ENCODE data around the gene ACTN3. TPM values are rescaled to one million over a fixed set of nuclear protein-coding genes. Genes with fewer than 3 reads are reported as not detected.
A peak's percentile ranks its signal among the peaks of the same experiment; 100 is the strongest.

Gene ACTN3
- total and polyA plus RNA-seq, 3 experiments from 2014 or later: 0.31 to 0.33 TPM; not detected in 1

DNA sequence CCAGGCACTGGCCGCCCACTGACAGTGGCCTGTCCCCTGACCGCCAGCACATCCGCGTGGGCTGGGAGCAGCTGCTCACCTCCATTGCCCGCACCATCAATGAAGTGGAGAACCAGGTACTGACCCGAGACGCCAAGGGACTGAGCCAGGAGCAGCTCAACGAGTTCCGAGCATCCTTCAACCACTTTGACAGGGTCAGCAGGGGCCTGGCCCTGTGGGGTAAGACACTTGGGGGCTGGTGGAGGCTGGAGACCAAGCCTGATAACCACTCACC lies 15.2 kb downstream of the ACTN3 start:
- Mint-ChIP-seq H3K4me1 (peaks cover 0 to 6% (median 3%) of the 10 kb centered on the region in 3 donors), H3K27me3 (peaks cover 6 to 10% of the 10 kb centered on the region in 2 donors), H3K36me3 (peaks cover 0 to 5% (median 1%) of the 10 kb centered on the region in 3 donors), H3K4me3 (no peak overlapping the region), H3K9me3 (no peaks in the 10 kb centered on the region), H3K27ac (no peak overlapping the region)
- ChIA-PET CTCF (interaction anchor here (1.0 to 2.5 kb wide), 4 partner anchors 9 to 116 kb away, joined by 3 to 8 read pairs (median 3); partner anchors contain the start of gene RBM4B), POLR2A (no interaction called here)
- H3K9me3 ChIP-seq (ENCODE audit: low read length): no peaks in the 10 kb centered on the region
- no peak overlapping the region for H3K27ac ChIP-seq (ENCODE audit: low read depth, low read length)
- no peak for DNase-seq
- peaks cover 5% of the 10 kb centered on the region for H3K4me1 ChIP-seq (ENCODE audit: insufficient read depth, low read length)
- no peaks in the 10 kb centered on the region for H3K27me3 ChIP-seq (ENCODE audit: insufficient read depth, low read length, poor library complexity, severe bottlenecking)
- no peaks in the 10 kb centered on the region for H3K36me3 ChIP-seq (ENCODE audit: insufficient read depth, low read length)
- no peak overlapping the region for H3K4me3 ChIP-seq (ENCODE audit: low read length)

DNA sequence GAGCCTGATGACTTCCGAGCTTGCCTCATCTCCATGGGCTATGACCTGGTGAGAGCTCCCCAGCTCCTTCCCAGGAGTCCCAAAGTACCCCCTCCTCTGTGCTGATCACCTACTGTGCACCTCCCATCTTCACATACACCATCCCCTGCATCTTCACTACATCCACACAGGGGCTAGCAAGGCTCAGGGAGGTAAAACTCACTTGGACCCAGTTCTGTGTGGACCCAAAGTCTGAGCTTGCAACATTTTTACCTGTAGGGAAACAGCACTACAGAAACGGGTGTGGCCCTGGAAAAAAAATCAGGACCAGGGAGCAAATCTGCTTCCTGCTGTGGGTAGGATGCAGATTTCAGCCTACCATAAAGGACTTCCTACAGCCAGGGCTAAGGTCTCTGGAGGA lies 15.6 kb downstream of the ACTN3 start:
- Histone ChIP-seq H3K27ac (ENCODE audit: low read depth, low read length) (no peak overlapping the region), H3K27me3 (ENCODE audit: insufficient read depth, low read length, poor library complexity, severe bottlenecking) (no peaks in the 10 kb centered on the region), H3K4me1 (ENCODE audit: insufficient read depth, low read length) (peaks cover 5% of the 10 kb centered on the region), H3K36me3 (ENCODE audit: insufficient read depth, low read length) (no peaks in the 10 kb centered on the region), H3K4me3 (ENCODE audit: low read length) (no peak overlapping the region), H3K9me3 (ENCODE audit: low read length) (no peaks in the 10 kb centered on the region)
- Mint-ChIP-seq H3K4me1 (peaks cover 0 to 8% (median 4%) of the 10 kb centered on the region in 3 donors), H3K4me3 (no peak overlapping the region), H3K36me3 (peaks cover 0 to 5% (median 1%) of the 10 kb centered on the region in 3 donors), H3K27me3 (peaks cover 5 to 8% of the 10 kb centered on the region in 2 donors), H3K9me3 (no peaks in the 10 kb centered on the region), H3K27ac (no peak overlapping the region)
- ChIA-PET POLR2A (interaction anchor here (0.5 kb wide), 1 partner anchor 791 kb away, joined by 3 read pairs; the partner anchor contains the start of gene POLD4), CTCF (interaction anchor here (1.0 to 2.5 kb wide), 4 partner anchors 9 to 116 kb away, joined by 3 to 8 read pairs (median 3); partner anchors contain the start of gene RBM4B)
- no peak for DNase-seq

DNA sequence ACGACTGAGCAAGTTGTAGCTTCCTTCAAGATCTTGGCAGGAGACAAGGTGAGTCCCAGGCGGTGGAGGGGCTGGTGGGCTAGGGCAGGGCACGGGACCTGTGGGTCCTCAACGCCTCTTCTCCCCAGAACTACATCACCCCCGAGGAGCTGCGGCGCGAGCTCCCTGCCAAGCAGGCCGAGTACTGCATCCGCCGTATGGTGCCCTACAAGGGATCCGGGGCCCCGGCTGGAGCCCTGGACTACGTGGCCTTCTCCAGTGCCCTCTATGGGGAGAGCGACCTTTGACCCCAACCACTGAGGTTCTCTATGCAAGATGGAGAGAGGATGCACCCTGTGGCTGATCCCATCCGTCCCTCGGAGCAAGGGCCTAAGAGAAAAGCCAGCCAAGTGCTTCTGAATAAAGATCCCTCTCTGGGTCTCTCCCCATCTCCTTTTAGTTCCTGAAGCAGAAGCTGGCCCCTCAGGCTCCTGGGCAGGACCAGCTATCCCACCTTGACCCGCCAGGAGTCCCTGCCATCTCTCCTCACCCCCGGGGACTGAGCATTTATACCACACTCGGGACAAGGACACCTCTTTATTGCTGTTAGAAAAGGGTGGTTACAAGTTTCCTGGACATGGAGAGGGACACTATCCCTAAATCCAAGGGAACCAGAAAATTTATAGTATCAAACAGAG lies 16.3 kb downstream of the ACTN3 start:
- no peak overlapping the region for H3K4me3 Mint-ChIP-seq
- no peak for DNase-seq
- H3K27me3 Mint-ChIP-seq: peaks cover 6 to 7% of the 10 kb centered on the region in 2 donors
- peaks cover 0 to 5% (median 1%) of the 10 kb centered on the region in 3 donors for H3K36me3 Mint-ChIP-seq
- Histone ChIP-seq H3K4me1 (ENCODE audit: insufficient read depth, low read length) (peaks cover 9% of the 10 kb centered on the region), H3K36me3 (ENCODE audit: insufficient read depth, low read length) (no peaks in the 10 kb centered on the region), H3K27ac (ENCODE audit: low read depth, low read length) (no peak overlapping the region), H3K9me3 (ENCODE audit: low read length) (no peaks in the 10 kb centered on the region), H3K4me3 (ENCODE audit: low read length) (no peak overlapping the region), H3K27me3 (ENCODE audit: insufficient read depth, low read length, poor library complexity, severe bottlenecking) (no peaks in the 10 kb centered on the region)
- H3K9me3 Mint-ChIP-seq: no peaks in the 10 kb centered on the region
- H3K27ac Mint-ChIP-seq: peak overlapping the region in 1 of 8 donors; percentile 46
- CTCF ChIA-PET: no interaction called here
- POLR2A ChIA-PET: interaction anchor here (0.5 kb wide), 1 partner anchor 790 kb away, joined by 3 read pairs; the partner anchor contains the start of gene POLD4
- peaks cover 0 to 15% (median 10%) of the 10 kb centered on the region in 3 donors for H3K4me1 Mint-ChIP-seq

DNA sequence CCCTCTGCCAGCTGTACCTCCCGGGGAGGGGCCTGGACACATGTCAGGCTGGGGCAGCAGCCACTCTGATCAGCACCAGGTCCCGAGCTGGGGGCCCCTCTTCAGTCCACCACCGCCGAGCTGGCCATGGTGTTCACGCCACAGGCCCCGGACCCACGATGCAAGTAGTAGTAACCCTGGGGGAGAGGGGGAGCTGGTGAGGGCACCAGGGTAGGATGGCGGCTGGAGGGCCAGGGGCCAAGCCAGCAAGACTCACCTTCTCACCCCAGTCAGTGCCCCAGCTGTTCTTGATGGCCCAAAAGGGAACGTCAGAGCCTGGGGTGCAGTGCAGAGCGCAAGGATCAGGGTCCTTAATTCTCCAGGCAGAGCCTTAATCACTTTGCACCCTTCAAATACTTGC lies 17.1 kb downstream of the ACTN3 start:
- Histone ChIP-seq H3K9me3 (ENCODE audit: low read length) (no peaks in the 10 kb centered on the region), H3K27ac (ENCODE audit: low read depth, low read length) (no peak overlapping the region), H3K4me3 (ENCODE audit: low read length) (no peak overlapping the region), H3K27me3 (ENCODE audit: insufficient read depth, low read length, poor library complexity, severe bottlenecking) (no peaks in the 10 kb centered on the region), H3K4me1 (ENCODE audit: insufficient read depth, low read length) (peaks cover 11% of the 10 kb centered on the region), H3K36me3 (ENCODE audit: insufficient read depth, low read length) (no peaks in the 10 kb centered on the region)
- Mint-ChIP-seq H3K36me3 (peaks cover 0 to 5% (median 0%) of the 10 kb centered on the region in 3 donors), H3K27ac (no peak overlapping the region), H3K4me3 (no peak overlapping the region), H3K4me1 (peaks cover 4 to 16% (median 11%) of the 10 kb centered on the region in 3 donors), H3K27me3 (peaks cover 1 to 7% of the 10 kb centered on the region in 2 donors), H3K9me3 (no peaks in the 10 kb centered on the region)
- ChIA-PET CTCF (no interaction called here), POLR2A (no interaction called here)
- no peak for DNase-seq

DNA sequence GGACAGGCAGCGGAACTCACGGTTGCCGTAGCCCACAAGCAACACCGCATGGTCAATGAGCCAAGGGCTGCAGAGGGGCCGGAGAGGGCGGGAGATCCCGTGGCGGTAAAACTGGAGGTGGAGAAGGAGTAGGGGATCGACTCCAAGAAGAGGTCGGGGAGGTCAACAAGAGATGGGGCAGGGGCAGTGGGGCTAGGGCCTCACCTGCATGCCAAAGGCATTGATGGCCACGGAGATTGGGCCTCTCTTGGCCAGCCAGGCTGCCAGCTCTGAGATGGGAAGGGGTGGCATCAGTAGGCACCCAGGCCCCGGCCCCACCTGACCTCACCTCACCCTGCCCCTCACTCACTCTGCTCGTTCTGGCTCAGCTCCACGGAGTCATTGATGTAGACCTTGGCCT lies 17.8 kb downstream of the ACTN3 start:
- POLR2A ChIA-PET: no interaction called here
- H3K36me3 Mint-ChIP-seq: peaks cover 0 to 5% (median 0%) of the 10 kb centered on the region in 3 donors
- no peaks in the 10 kb centered on the region for H3K9me3 ChIP-seq (ENCODE audit: low read length)
- peaks cover 9% of the 10 kb centered on the region for H3K4me1 ChIP-seq (ENCODE audit: insufficient read depth, low read length)
- DNase-seq: no peak
- no peaks in the 10 kb centered on the region for H3K27me3 ChIP-seq (ENCODE audit: insufficient read depth, low read length, poor library complexity, severe bottlenecking)
- no peak overlapping the region for H3K27ac ChIP-seq (ENCODE audit: low read depth, low read length)
- H3K4me3 ChIP-seq (ENCODE audit: low read length): no peak overlapping the region
- CTCF ChIA-PET: interaction anchor here (1.0 kb wide), 1 partner anchor 12 kb away, joined by 3 read pairs; no protein-coding TSS in a partner anchor
- peaks cover 0 to 7% of the 10 kb centered on the region in 2 donors for H3K27me3 Mint-ChIP-seq
- H3K27ac Mint-ChIP-seq: no peak overlapping the region
- H3K9me3 Mint-ChIP-seq: no peaks in the 10 kb centered on the region
- H3K4me3 Mint-ChIP-seq: peak overlapping the region in 2 of 7 donors; percentile 16 to 20
- H3K4me1 Mint-ChIP-seq: peaks cover 4 to 15% (median 10%) of the 10 kb centered on the region in 3 donors
- no peaks in the 10 kb centered on the region for H3K36me3 ChIP-seq (ENCODE audit: insufficient read depth, low read length)

DNA sequence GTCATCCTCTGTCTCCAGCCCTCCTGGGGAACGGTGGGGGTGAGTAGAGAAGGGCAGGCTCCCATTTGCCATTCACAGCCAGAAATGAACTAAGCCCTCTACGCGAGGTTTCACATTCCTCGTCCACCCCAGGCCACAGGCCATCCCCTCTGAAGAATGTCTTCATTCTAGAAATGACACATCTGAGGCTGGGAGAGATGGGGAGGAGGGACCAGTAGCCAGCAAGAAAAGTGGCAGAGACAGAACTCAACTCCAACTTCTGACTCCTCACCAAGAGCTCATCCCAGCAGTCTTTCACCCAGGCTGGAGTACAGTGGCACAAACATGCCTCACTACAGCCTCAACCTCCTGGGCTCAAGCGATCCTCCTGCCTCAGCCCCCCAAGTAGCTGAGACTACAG lies 18.3 kb downstream of the ACTN3 start:
- no peak overlapping the region for H3K27ac Mint-ChIP-seq
- ChIA-PET POLR2A (no interaction called here), CTCF (interaction anchor here (1.0 kb wide), 1 partner anchor 12 kb away, joined by 3 read pairs; no protein-coding TSS in a partner anchor)
- no peaks in the 10 kb centered on the region for H3K9me3 Mint-ChIP-seq
- no peaks in the 10 kb centered on the region for H3K9me3 ChIP-seq (ENCODE audit: low read length)
- H3K27me3 Mint-ChIP-seq: peaks cover 2 to 7% of the 10 kb centered on the region in 2 donors
- peaks cover 4 to 15% (median 10%) of the 10 kb centered on the region in 3 donors for H3K4me1 Mint-ChIP-seq
- no peak overlapping the region for H3K27ac ChIP-seq (ENCODE audit: low read depth, low read length)
- no peaks in the 10 kb centered on the region for H3K36me3 ChIP-seq (ENCODE audit: insufficient read depth, low read length)
- H3K4me3 ChIP-seq (ENCODE audit: low read length): no peak overlapping the region
- H3K4me3 Mint-ChIP-seq: peak overlapping the region in 1 of 7 donors; percentile 20
- H3K36me3 Mint-ChIP-seq: peaks cover 0 to 5% (median 0%) of the 10 kb centered on the region in 3 donors
- peaks cover 9% of the 10 kb centered on the region for H3K4me1 ChIP-seq (ENCODE audit: insufficient read depth, low read length)
- DNase-seq: no peak
- H3K27me3 ChIP-seq (ENCODE audit: insufficient read depth, low read length, poor library complexity, severe bottlenecking): no peaks in the 10 kb centered on the region

DNA sequence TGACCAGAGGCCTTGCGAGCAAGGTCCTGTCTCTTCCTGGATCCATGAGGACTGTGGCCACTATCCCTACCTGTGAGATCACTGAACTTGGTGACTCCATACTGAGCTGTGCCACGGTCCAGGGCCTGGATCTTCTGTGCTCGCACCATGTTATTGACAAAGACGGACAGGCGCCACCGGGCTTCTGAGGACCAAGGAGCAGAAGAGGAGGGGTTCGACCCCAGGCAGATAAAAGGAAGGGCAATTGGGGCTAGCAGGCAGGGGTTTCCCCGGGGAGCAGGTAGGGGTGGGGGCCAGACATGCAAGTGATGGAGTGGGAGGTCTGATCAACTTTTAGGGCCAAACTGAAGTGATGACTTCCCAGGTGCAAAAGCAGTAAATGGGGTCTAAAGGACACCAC lies 19.5 kb downstream of the ACTN3 start:
- H3K27me3 Mint-ChIP-seq: peaks cover 7 to 11% of the 10 kb centered on the region in 2 donors
- ChIA-PET CTCF (no interaction called here), POLR2A (no interaction called here)
- peaks cover 9% of the 10 kb centered on the region for H3K4me1 ChIP-seq (ENCODE audit: insufficient read depth, low read length)
- H3K27ac Mint-ChIP-seq: no peak overlapping the region
- H3K4me3 Mint-ChIP-seq: peak overlapping the region in 4 of 7 donors; percentile 12 to 55 (median 20)
- no peaks in the 10 kb centered on the region for H3K9me3 Mint-ChIP-seq
- DNase-seq: no peak
- H3K4me3 ChIP-seq (ENCODE audit: low read length): no peak overlapping the region
- H3K9me3 ChIP-seq (ENCODE audit: low read length): no peaks in the 10 kb centered on the region
- no peaks in the 10 kb centered on the region for H3K36me3 ChIP-seq (ENCODE audit: insufficient read depth, low read length)
- H3K4me1 Mint-ChIP-seq: peaks cover 4 to 15% (median 10%) of the 10 kb centered on the region in 3 donors
- H3K27me3 ChIP-seq (ENCODE audit: insufficient read depth, low read length, poor library complexity, severe bottlenecking): no peaks in the 10 kb centered on the region
- peaks cover 0 to 5% (median 0%) of the 10 kb centered on the region in 3 donors for H3K36me3 Mint-ChIP-seq
- no peak overlapping the region for H3K27ac ChIP-seq (ENCODE audit: low read depth, low read length)

DNA sequence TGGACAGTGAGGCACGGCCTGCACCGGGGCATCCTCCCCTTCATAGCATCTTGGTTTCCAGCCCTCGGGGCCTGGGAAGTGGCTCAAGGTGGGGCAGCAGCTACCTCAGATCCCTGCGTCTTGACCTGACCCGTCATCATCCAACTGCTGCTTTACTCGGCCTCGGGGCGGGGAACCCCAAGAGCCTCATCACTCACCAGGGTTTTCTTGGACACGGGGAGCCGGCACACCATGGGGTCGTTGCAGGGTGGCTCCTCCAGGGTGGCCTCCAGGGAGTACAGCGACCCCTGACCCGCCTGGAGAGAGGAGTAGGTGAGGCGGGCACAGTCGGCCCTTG lies 21.1 kb downstream of the ACTN3 start:
- ChIA-PET POLR2A (interaction anchor here (1.1 to 2.5 kb wide), 3 partner anchors 22 to 110 kb away, joined by 4 to 12 read pairs (median 7); partner anchors contain the start of genes ACTN3, RBM14, RBM4B and ZDHHC24), CTCF (interaction anchor here (1.2 to 3.8 kb wide), 5 partner anchors 10 to 128 kb away, joined by 3 to 14 read pairs (median 5); partner anchors contain the start of genes ACTN3, RBM4B and ZDHHC24)
- Mint-ChIP-seq H3K4me3 (peak overlapping the region; percentile 45 to 83 (median 73)), H3K4me1 (peaks cover 4 to 15% (median 10%) of the 10 kb centered on the region in 3 donors), H3K9me3 (no peaks in the 10 kb centered on the region), H3K27ac (no peak overlapping the region), H3K36me3 (peaks cover 0 to 5% (median 0%) of the 10 kb centered on the region in 3 donors), H3K27me3 (peaks cover 5 to 11% of the 10 kb centered on the region in 2 donors)
- H3K36me3 ChIP-seq (ENCODE audit: insufficient read depth, low read length): no peaks in the 10 kb centered on the region
- H3K4me3 ChIP-seq (ENCODE audit: low read length): peak overlapping the region; percentile 41
- no peak overlapping the region for H3K27ac ChIP-seq (ENCODE audit: low read depth, low read length)
- H3K27me3 ChIP-seq (ENCODE audit: insufficient read depth, low read length, poor library complexity, severe bottlenecking): no peaks in the 10 kb centered on the region
- DNase-seq: no peak
- H3K4me1 ChIP-seq (ENCODE audit: insufficient read depth, low read length): peaks cover 9% of the 10 kb centered on the region
- H3K9me3 ChIP-seq (ENCODE audit: low read length): no peaks in the 10 kb centered on the region
